Adrenal gland (tissue), 12 donors: ENCODE results near the gene THADA. TPM values are rescaled to one million over a fixed set of nuclear protein-coding genes. Genes with fewer than 3 reads are reported as not detected.

Experiments used
- DNase-seq, 7 donors: peaks; one replicate each; pipeline ENCODE4 v3.0.0-alpha.2; 2019 to 2020
- H3K27ac ChIP-seq, 5 donors: fragments of 200-600 bp; sonication (generic) in 4 of 5; 1 replicate in 3 of 5; 2 replicates in 2 of 5; pipeline versions ENCODE4 v1.5.1 to v1.8.0; 2016 to 2020; ENCODE audit warnings: mild to moderate bottlenecking in 1 of 5
- H3K27me3 ChIP-seq: fragments of 200-600 bp; 2 replicates; pipeline ENCODE4 v1.8.0; 2021
- H3K36me3 ChIP-seq, 2 donors: fragments of 200-600 bp; replicated peaks in 1 of 2; 1 replicate in 1 of 2; 2 replicates in 1 of 2; pipeline versions ENCODE4 v1.5.1 to v1.8.0; 2018 to 2022
- H3K4me1 ChIP-seq, 2 donors: fragments of 200-600 bp; replicated peaks in 1 of 2; 1 replicate in 1 of 2; 2 replicates in 1 of 2; pipeline versions ENCODE4 v1.5.1 to v1.8.0; 2018 to 2021
- H3K4me3 ChIP-seq, 4 donors: fragments of 200-600 bp; sonication (generic) in 3 of 4; one replicate each; pipeline ENCODE4 v1.5.1; 2016 to 2018
- H3K9me3 ChIP-seq, 3 donors: fragments of 200-600 bp; sonication (generic) in 1 of 3; replicated peaks in 1 of 3; 1 replicate in 2 of 3; 2 replicates in 1 of 3; pipeline versions ENCODE4 v1.5.1 to v1.8.0; 2016 to 2021
- POLR2A ChIP-seq, 2 donors: fragments of 450-650 bp; IDR thresholded peaks; one replicate each; pipeline ENCODE4 v1.6.1; 2017; ENCODE audit warnings: antibody characterized with exemption in 2 of 2, mild to moderate bottlenecking in 2 of 2, moderate library complexity in 1 of 2
- WGBS, 4 donors: extraction: QIAGEN DNeasy Blood & Tissue Kit in 2 of 4; methylation state at CpG; one replicate each; pipeline versions ENCODE4 v1.1.5 to v1.1.7; 2013 to 2017; 5-methylcytosine and 5-hydroxymethylcytosine counted together
- intact Hi-C, 2 donors: fragments of 100-400 bp; cut with DNase I; formaldehyde crosslinking; loops; one replicate each; pipeline versions ENCODE4 v1.14.1 to v1.15.0; 2022 to 2023
- polyA plus RNA-seq, 3 donors: library from polyadenylated mRNA; stranded (reverse); fragments of 200-250 nt in 2 of 3; fragments of 350-450 nt in 1 of 3; fragmentation: Illumina TruSeq in 1 of 3; extraction: RNeasy Lipid Tissue Mini Kit (QIAGEN cat#74804) in 1 of 3; gene quantifications; one replicate each; pipeline ENCODE4 v1.2.3, GENCODE V29; 2013 to 2014
- total RNA-seq, 9 donors: library from RNA; depleted of rRNA in 4 of 9; stranded (reverse); fragments of >200 nt in 4 of 9; fragments of 120-200 nt in 1 of 9; fragmentation: NEBNext Ultra II Directional in 1 of 9; extraction: Animal tissue kit (Norgen Biotek cat#: 25700) in 1 of 9; gene quantifications; one replicate each; pipeline versions ENCODE4 v1.1.0 to v1.2.4, GENCODE V29; 2013 to 2023
- TF ChIP-seq, protein P1 (sequence below), 6 experiments: fragments of 450-650 bp in 4 of 6; fragments of 200-600 bp in 2 of 6; sonication (generic) in 1 of 6; IDR thresholded peaks; 1 replicate in 5 of 6; 2 replicates in 1 of 6; pipeline versions ENCODE4 v1.5.1 to v1.8.0; 2016 to 2021; ENCODE audit warnings: antibody characterized with exemption in 6 of 6, mild to moderate bottlenecking in 2 of 6, moderate library complexity in 1 of 6
- donor health status: healthy with polysubstance abuse.
- donor health status: Bipolar disorder and iron deficiency.
- donor health status: DM: yes; HTN: yes; CAD: no.
- donor health status: DM: no; HTN: no; CAD: no.
- donor health status: DM: no; HTN: no; CAD: no.
- donor health status: DM: yes; HTN: yes; CAD: no.

The THADA gene
- total and polyA plus RNA-seq, 12 donors, result 14.1 to 38.4 (median 25.4) TPM

DNA sequence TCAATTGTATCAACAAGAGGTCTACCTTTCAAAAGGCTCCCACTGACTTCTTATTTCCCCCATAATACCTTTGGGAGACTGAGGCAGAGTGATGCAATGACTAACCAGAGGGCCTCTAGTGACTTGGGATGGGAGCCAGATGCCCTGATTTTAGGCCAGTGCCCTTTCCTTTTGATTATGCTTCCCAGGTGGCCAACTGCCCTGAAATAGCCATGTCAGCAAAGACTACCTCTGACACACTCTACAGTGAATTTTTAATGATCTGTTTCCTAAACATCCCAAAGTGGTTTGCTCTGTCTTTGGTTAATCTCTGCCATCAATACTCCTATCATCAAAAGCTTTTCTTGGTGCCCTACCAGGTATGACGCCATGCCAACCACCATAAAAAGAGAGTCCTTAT, 303.5 kb downstream of the THADA start:
- 95 to 100% (median 98%) methylated on average over 1 of the region's 1 CpG for WGBS, 4 donors
- Histone ChIP-seq H3K27me3 (no peaks in the 10 kb centered on the region), H3K4me3 (no peak overlapping the region), H3K27ac (no peak overlapping the region), H3K36me3 (no peaks in the 10 kb centered on the region), H3K4me1 (peaks cover 0 to 8% of the 10 kb centered on the region in 2 donors), H3K9me3 (no peaks in the 10 kb centered on the region)
- DNase-seq, result no peak
- intact Hi-C loops, result no loop called here
- TF ChIP-seq, protein P1, sequence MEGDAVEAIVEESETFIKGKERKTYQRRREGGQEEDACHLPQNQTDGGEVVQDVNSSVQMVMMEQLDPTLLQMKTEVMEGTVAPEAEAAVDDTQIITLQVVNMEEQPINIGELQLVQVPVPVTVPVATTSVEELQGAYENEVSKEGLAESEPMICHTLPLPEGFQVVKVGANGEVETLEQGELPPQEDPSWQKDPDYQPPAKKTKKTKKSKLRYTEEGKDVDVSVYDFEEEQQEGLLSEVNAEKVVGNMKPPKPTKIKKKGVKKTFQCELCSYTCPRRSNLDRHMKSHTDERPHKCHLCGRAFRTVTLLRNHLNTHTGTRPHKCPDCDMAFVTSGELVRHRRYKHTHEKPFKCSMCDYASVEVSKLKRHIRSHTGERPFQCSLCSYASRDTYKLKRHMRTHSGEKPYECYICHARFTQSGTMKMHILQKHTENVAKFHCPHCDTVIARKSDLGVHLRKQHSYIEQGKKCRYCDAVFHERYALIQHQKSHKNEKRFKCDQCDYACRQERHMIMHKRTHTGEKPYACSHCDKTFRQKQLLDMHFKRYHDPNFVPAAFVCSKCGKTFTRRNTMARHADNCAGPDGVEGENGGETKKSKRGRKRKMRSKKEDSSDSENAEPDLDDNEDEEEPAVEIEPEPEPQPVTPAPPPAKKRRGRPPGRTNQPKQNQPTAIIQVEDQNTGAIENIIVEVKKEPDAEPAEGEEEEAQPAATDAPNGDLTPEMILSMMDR (IDR thresholded peaks at IDR 0.05), result no peak
- TF ChIP-seq POLR2A (IDR thresholded peaks at IDR 0.05), result no peak

DNA sequence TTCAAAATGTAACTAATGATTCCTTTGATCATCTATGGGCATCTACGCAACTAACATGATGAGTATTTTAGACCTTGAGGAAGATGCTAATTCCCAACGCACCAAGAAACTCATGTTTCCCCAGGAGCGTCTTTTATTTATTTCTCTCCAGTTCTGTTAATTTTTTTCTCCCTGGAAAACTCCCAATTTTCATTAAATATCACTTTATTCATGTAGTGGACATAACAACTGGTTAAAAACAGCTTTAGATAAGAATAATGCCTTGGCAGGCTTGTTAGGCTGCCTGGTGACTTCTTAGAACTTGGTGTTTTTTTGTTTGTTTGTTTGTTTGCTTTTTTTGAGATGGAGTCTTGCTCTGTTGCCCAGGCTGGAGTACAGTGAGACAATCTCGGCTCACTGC, 306.5 kb downstream of the THADA start:
- WGBS, 4 donors, result 92 to 96% (median 94%) methylated on average over 4 of the region's 4 CpGs
- peaks cover 0 to 14% of the 10 kb centered on the region in 2 donors for H3K36me3 ChIP-seq
- no peak for DNase-seq
- intact Hi-C loops, result no loop called here
- H3K9me3 ChIP-seq, result peaks cover 0 to 5% (median 0%) of the 10 kb centered on the region in 3 donors
- no peak overlapping the region for H3K27ac ChIP-seq
- H3K27me3 ChIP-seq, result no peaks in the 10 kb centered on the region
- peaks cover 0 to 6% of the 10 kb centered on the region in 2 donors for H3K4me1 ChIP-seq
- TF ChIP-seq, protein P1 (IDR thresholded peaks at IDR 0.05), result no peak
- no peak for TF ChIP-seq POLR2A (IDR thresholded peaks at IDR 0.05)
- no peak overlapping the region for H3K4me3 ChIP-seq

DNA sequence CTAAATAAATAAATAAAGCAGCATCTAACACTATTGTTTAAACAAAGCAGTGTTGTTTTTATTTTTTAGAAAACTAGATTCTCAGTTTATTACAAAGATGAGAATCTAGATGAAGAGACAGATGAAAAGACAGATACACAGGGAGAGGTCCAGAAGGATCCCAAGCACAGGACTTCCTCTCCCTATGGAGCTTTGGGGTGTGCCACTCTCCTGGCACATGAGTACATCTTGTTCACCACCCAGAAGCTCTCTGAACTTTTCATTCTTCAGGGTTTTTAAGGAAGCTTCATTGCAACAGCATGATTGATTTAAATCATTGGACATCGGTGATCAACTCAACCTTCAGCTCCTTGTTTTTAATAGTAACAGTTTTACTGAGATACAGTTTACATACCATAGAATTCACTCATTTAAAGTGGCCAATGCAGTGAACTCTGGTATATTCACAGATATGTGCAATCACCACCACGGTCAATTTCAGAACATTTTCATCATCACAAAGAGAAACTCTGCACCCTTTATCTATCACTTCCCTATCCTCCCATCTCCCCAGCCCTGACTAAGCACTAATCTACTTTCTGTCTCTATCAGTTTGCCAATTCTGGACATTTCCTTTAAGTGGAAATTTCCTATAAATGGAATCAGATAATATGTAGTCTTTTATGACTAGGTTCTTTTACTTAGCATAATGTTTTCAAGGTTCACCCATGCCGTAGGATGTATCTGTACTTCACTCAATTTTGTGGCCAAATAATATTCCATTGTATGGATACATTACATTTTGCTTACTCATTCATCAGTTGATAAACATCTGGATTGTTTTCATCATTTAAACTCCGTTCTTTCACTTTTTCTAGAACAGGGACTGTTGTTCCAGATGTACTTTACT, 307.2 kb downstream of the THADA start:
- WGBS, 4 donors, result 81 to 86% (median 83%) methylated on average over 4 of the region's 4 CpGs
- peak in 1 of 7 donors; percentile 31 for DNase-seq
- Histone ChIP-seq H3K27ac (no peak overlapping the region), H3K4me1 (no peaks in the 10 kb centered on the region), H3K9me3 (peaks cover 0 to 5% (median 0%) of the 10 kb centered on the region in 3 donors), H3K27me3 (no peaks in the 10 kb centered on the region), H3K36me3 (peaks cover 0 to 17% of the 10 kb centered on the region in 2 donors), H3K4me3 (no peak overlapping the region)
- intact Hi-C loops, result no loop called here
- TF ChIP-seq, protein P1 (IDR thresholded peaks at IDR 0.05), result no peak
- TF ChIP-seq POLR2A (IDR thresholded peaks at IDR 0.05), result no peak

DNA sequence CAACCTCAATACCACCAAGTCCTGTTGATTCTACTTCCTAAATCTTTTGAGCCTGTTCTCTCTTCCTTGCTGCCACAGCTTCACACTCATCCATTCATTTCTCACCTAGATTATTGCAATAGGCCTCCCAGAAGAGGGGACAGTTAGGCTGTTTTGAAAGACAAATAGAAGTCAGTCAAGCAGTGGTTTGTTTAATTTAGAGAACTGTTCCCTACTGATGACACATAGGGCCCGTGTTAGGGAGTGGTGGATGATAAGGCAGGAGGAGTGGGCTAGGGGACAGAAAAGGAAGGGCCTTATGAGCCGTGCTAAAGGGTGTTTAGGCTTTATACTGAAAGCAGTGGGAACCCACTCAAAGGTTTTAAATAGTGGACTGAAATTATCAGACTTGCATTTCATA, 309.9 kb downstream of the THADA start:
- H3K9me3 ChIP-seq, result peaks cover 0 to 5% (median 0%) of the 10 kb centered on the region in 3 donors
- H3K36me3 ChIP-seq, result peaks cover 0 to 21% of the 10 kb centered on the region in 2 donors
- no peak overlapping the region for H3K27ac ChIP-seq
- no peaks in the 10 kb centered on the region for H3K27me3 ChIP-seq
- 87 to 91% (median 87%) methylated on average over 2 of the region's 2 CpGs for WGBS, 4 donors
- TF ChIP-seq, protein P1 (IDR thresholded peaks at IDR 0.05), result no peak
- TF ChIP-seq POLR2A (IDR thresholded peaks at IDR 0.05), result no peak
- H3K4me3 ChIP-seq, result no peak overlapping the region
- intact Hi-C loops, result no loop called here
- DNase-seq, result no peak
- H3K4me1 ChIP-seq, result no peaks in the 10 kb centered on the region
